Ishikawa (cell line): Measurements from ENCODE around the gene MGMT.

Experiments used
- CEBPB ChIP-seq: IDR thresholded peaks from 2 replicates; pipeline ENCODE4 v1.6.1; 2012
- CREB1 ChIP-seq: IDR thresholded peaks from 2 replicates; pipeline ENCODE4 v1.6.1; 2012; ENCODE audit warnings: low read depth
- EGR1 ChIP-seq: IDR thresholded peaks from 2 replicates; pipeline ENCODE4 v1.6.1; 2012
- EP300 ChIP-seq: IDR thresholded peaks from 2 replicates; pipeline ENCODE4 v1.6.1; 2012; ENCODE audit warnings: borderline replicate concordance
- FOXM1 ChIP-seq: IDR thresholded peaks from 2 replicates; pipeline ENCODE4 v1.6.1; 2012; ENCODE audit warnings: low read depth, borderline replicate concordance
- MAX ChIP-seq: IDR thresholded peaks from 2 replicates; pipeline ENCODE4 v1.6.1; 2012
- NFIC ChIP-seq: IDR thresholded peaks from 2 replicates; pipeline ENCODE4 v1.6.1; 2012
- RAD21 ChIP-seq: IDR thresholded peaks from 2 replicates; pipeline ENCODE4 v1.6.1; 2012; ENCODE audit warnings: low read depth
- REST ChIP-seq: IDR thresholded peaks from 2 replicates; pipeline ENCODE4 v1.6.1; 2012; ENCODE audit warnings: low read depth, mild to moderate bottlenecking
- TAF1 ChIP-seq: IDR thresholded peaks from 2 replicates; pipeline ENCODE4 v1.6.1; 2012; ENCODE audit warnings: low read depth, mild to moderate bottlenecking
- TCF12 ChIP-seq: IDR thresholded peaks from 2 replicates; pipeline ENCODE4 v1.6.1; 2012; ENCODE audit warnings: low read depth
- TEAD4 ChIP-seq: IDR thresholded peaks from 2 replicates; pipeline ENCODE4 v1.6.1; 2012
- USF1 ChIP-seq: IDR thresholded peaks from 2 replicates; pipeline ENCODE4 v1.6.1; 2012
- YY1 ChIP-seq: IDR thresholded peaks from 2 replicates; pipeline ENCODE4 v1.6.1; 2012; ENCODE audit warnings: low read depth

- TF ChIP-seq YY1 (no peak), MAX (no peak), RAD21 (no peak), REST (no peak), USF1 (no peak), CREB1 (no peak), EP300 (no peak), EGR1 (no peak), NFIC (no peak), CEBPB (no peak), TCF12 (no peak), TAF1 (no peak), FOXM1 (no peak), TEAD4 (no peak)
These were observed 232.8 kb downstream of the MGMT start for GRCh38 chr10:129699722-129700340.
